ENCODE measurements around the gene SSH2. TPM values are rescaled to one million over a fixed set of nuclear protein-coding genes. Genes with fewer than 3 reads are reported as not detected.

Gene SSH2
- total RNA-seq, 1 donor from 2014 or later = 37.6 TPM

GRCh38 chr17:29753845-29754439 is 176.1 kb downstream of the SSH2 start:
- Histone ChIP-seq H3K27me3 (no peaks in the 10 kb centered on the region), H3K9me3 (no peaks in the 10 kb centered on the region), H3K36me3 (peaks cover 0 to 7% of the 10 kb centered on the region in 2 donors), H3K27ac (no peak overlapping the region), H3K4me1 (peaks cover 8% of the 10 kb centered on the region), H3K4me3 (no peak overlapping the region)
- intact Hi-C loops (cut with DNase I) = no loop called here
- TF ChIP-seq POLR2A (IDR thresholded peaks at IDR 0.05) = no peak
- TF ChIP-seq POLR2AphosphoS5 (IDR thresholded peaks at IDR 0.05; ENCODE audit: insufficient read depth in 1 of 2, low read depth in 1 of 2) = no peak
- no peak for TF ChIP-seq CTCF (IDR thresholded peaks at IDR 0.05)
- no peak for DNase-seq (ENCODE audit: extremely low spot score in 2 of 2)

DNA sequence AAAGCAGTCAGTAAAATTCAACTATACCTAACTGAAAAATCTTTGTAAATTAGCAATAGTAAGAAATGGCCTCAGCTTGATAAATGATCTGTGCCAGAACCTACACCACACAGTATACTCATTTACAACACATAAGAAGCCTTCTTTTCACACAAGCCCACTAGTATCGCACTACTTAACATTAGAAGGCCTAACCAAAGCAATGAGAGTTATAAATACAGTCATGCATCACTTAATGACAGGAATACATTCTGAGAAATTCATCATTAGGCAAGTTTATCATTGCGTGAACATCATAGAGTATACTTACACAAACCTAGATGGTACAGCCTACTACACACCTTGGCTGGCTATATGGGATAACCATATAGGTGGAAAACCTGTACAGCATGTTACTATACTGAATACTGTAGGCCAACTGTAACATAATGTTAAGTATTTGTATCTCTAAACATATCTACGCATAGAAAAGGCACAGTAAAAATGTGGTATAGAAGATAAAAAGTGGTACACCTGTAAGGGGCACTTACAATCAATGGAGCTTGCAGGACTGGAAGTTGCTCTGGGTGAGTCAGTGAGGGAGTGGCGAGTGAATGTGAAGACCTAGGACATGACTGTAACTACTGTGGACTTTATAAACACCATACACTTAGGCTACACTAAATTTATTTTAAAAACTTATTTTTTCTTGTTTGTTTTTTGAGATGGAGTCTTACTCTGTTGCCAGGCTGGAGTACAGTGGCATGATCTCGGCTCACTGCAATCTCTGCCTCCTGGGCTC is 180.8 kb downstream of the SSH2 start:
- Histone ChIP-seq H3K4me1 (peaks cover 16% of the 10 kb centered on the region), H3K4me3 (no peak overlapping the region), H3K27ac (no peak overlapping the region), H3K9me3 (no peaks in the 10 kb centered on the region), H3K27me3 (no peaks in the 10 kb centered on the region), H3K36me3 (peaks cover 0 to 7% of the 10 kb centered on the region in 2 donors)
- no peak for TF ChIP-seq POLR2AphosphoS5 (IDR thresholded peaks at IDR 0.05; ENCODE audit: insufficient read depth in 1 of 2, low read depth in 1 of 2)
- no peak for TF ChIP-seq CTCF (IDR thresholded peaks at IDR 0.05)
- no peak for TF ChIP-seq POLR2A (IDR thresholded peaks at IDR 0.05)
- no peak for DNase-seq (ENCODE audit: extremely low spot score in 2 of 2)
- intact Hi-C loops (cut with DNase I) = no loop called here

- H3K27me3 ChIP-seq = no peaks in the 10 kb centered on the region
- DNase-seq (ENCODE audit: extremely low spot score in 2 of 2) = no peak
- intact Hi-C loops (cut with DNase I) = no loop called here
- H3K27ac ChIP-seq = no peak overlapping the region
- H3K4me1 ChIP-seq = peaks cover 20% of the 10 kb centered on the region
- H3K4me3 ChIP-seq = no peak overlapping the region
- peaks cover 0 to 5% of the 10 kb centered on the region in 2 donors for H3K36me3 ChIP-seq
- H3K9me3 ChIP-seq = no peaks in the 10 kb centered on the region
- TF ChIP-seq POLR2AphosphoS5 (IDR thresholded peaks at IDR 0.05; ENCODE audit: insufficient read depth in 1 of 2, low read depth in 1 of 2) (no peak), CTCF (IDR thresholded peaks at IDR 0.05) (no peak), POLR2A (IDR thresholded peaks at IDR 0.05) (no peak)
These were observed 181.6 kb downstream of the SSH2 start for GRCh38 chr17:29748400-29748799.

- no peak for TF ChIP-seq CTCF (IDR thresholded peaks at IDR 0.05)
- TF ChIP-seq POLR2AphosphoS5 (IDR thresholded peaks at IDR 0.05; ENCODE audit: insufficient read depth in 1 of 2, low read depth in 1 of 2) = no peak
- TF ChIP-seq POLR2A (IDR thresholded peaks at IDR 0.05) = no peak
- intact Hi-C loops (cut with DNase I) = no loop called here
- Histone ChIP-seq H3K27me3 (no peaks in the 10 kb centered on the region), H3K4me1 (peaks cover 20% of the 10 kb centered on the region), H3K27ac (no peak overlapping the region), H3K9me3 (no peaks in the 10 kb centered on the region), H3K36me3 (no peaks in the 10 kb centered on the region), H3K4me3 (no peak overlapping the region)
- no peak for DNase-seq (ENCODE audit: extremely low spot score in 2 of 2)
These were observed 182.4 kb downstream of the SSH2 start for GRCh38 chr17:29747660-29748059.

GRCh38 chr17:29746669-29747068 is 183.4 kb downstream of the SSH2 start:
- Histone ChIP-seq H3K36me3 (no peaks in the 10 kb centered on the region), H3K9me3 (no peaks in the 10 kb centered on the region), H3K27me3 (no peaks in the 10 kb centered on the region), H3K27ac (no peak overlapping the region), H3K4me1 (peaks cover 20% of the 10 kb centered on the region), H3K4me3 (no peak overlapping the region)
- TF ChIP-seq POLR2AphosphoS5 (IDR thresholded peaks at IDR 0.05; ENCODE audit: insufficient read depth in 1 of 2, low read depth in 1 of 2) = no peak
- no peak for TF ChIP-seq POLR2A (IDR thresholded peaks at IDR 0.05)
- no peak for TF ChIP-seq CTCF (IDR thresholded peaks at IDR 0.05)
- DNase-seq (ENCODE audit: extremely low spot score in 2 of 2) = no peak
- intact Hi-C loops (cut with DNase I) = no loop called here
